NCI-H187 (cell line): Measurements from ENCODE around the gene PHPT1.

Experiments
- DNase-seq, 2 experiments: peaks; one replicate each; lab custom pipeline; 2025; lab: John Stamatoyannopoulos, UW

Gene PHPT1

GRCh38 chr9:136847826-136848392 lies 1.3 kb upstream of the PHPT1 start:
- peak; percentile 12 to 43 for DNase-seq

- no peak for DNase-seq
Measured at GRCh38 chr9:136848393-136849037, 694 bp upstream of the PHPT1 start.

- DNase-seq, result no peak
Measured at GRCh38 chr9:136849960-136850865, 1.0 kb downstream of the PHPT1 start.

- no peak for DNase-seq
Measured at GRCh38 chr9:136850866-136851775, 1.9 kb downstream of the PHPT1 start.

- DNase-seq, result no peak
Measured at GRCh38 chr9:136851941-136852663, 2.9 kb downstream of the PHPT1 start, which contains the start of gene MAMDC4. TSS of gene MAMDC4 (plus strand) at chr9:136852346. CDS start at chr9:136852417, 71 bp downstream.

- no peak for DNase-seq
Measured at GRCh38 chr9:136852664-136853595, 3.7 kb downstream of the PHPT1 start.

- no peak for DNase-seq
Measured at GRCh38 chr9:136853596-136854112, 4.4 kb downstream of the PHPT1 start.

- DNase-seq, result no peak
Measured at GRCh38 chr9:136854113-136854841, 5.1 kb downstream of the PHPT1 start.

- DNase-seq, result no peak
Measured at GRCh38 chr9:136854842-136855460, 5.7 kb downstream of the PHPT1 start.

GRCh38 chr9:136855461-136856078 lies 6.4 kb downstream of the PHPT1 start:
- DNase-seq, result no peak

GRCh38 chr9:136856079-136856476 lies 6.9 kb downstream of the PHPT1 start:
- DNase-seq, result no peak

GRCh38 chr9:136856541-136857141 lies 7.4 kb downstream of the PHPT1 start:
- DNase-seq, result no peak

- DNase-seq, result no peak
Measured at GRCh38 chr9:136857166-136857565, 8.0 kb downstream of the PHPT1 start.

GRCh38 chr9:136857581-136858412 lies 8.6 kb downstream of the PHPT1 start:
- no peak for DNase-seq

- DNase-seq, result no peak
Measured at GRCh38 chr9:136858452-136858843, 9.2 kb downstream of the PHPT1 start.

GRCh38 chr9:136858844-136859757 lies 9.9 kb downstream of the PHPT1 start:
- no peak for DNase-seq
